ENCODE data around the gene PRKG2.

PRKG2 gene

DNA sequence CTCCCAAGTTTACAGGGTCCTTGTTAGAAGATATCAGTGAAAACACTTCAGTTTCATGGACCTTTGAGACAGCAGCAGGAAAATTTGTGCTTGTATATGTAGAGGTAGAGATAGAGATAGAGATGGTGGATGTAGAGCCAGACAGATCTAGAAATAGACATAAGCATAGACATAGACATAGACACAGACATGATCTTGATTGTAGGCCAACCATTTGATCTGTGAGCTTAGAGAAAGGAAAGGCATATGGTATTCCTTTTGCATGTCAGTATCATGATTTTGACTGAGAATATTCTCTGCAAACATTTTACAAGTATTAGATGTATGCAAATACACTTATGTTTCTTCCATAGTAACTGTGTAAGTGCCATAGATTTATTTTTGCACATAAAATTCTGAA, 65.0 kb downstream of the PRKG2 start:
- no peak for DNase-seq (ENCODE audit: low read depth)
- TF ChIP-seq, protein P1, sequence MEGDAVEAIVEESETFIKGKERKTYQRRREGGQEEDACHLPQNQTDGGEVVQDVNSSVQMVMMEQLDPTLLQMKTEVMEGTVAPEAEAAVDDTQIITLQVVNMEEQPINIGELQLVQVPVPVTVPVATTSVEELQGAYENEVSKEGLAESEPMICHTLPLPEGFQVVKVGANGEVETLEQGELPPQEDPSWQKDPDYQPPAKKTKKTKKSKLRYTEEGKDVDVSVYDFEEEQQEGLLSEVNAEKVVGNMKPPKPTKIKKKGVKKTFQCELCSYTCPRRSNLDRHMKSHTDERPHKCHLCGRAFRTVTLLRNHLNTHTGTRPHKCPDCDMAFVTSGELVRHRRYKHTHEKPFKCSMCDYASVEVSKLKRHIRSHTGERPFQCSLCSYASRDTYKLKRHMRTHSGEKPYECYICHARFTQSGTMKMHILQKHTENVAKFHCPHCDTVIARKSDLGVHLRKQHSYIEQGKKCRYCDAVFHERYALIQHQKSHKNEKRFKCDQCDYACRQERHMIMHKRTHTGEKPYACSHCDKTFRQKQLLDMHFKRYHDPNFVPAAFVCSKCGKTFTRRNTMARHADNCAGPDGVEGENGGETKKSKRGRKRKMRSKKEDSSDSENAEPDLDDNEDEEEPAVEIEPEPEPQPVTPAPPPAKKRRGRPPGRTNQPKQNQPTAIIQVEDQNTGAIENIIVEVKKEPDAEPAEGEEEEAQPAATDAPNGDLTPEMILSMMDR (IDR thresholded peaks at IDR 0.05; ENCODE audit: low read depth, low read length, missing control alignments) = no peak
- no peak overlapping the region for H3K4me3 ChIP-seq (ENCODE audit: low read depth, low read length)
- in situ Hi-C loops (cut with HindIII; ENCODE audit: low sequenced_read_pairs) = no loop called here

DNA sequence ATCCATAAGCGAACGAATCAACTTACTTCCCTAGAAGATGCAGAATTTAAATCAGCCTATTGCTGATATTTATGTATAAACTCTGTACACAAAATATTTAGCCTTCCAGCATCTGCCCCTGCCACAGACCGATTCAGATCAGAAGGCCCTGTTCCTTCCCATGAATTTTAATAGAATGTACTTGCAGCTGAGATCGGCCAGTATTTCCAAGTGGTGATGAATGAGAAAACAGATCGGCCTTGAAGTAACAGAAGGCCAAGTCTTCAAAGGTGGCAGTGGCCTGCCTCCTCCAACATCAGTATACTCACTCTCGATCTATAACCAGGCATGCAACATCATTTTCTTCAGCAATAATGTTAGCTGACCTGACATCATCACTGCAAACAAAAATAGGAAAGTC, 66.4 kb downstream of the PRKG2 start:
- H3K4me3 ChIP-seq (ENCODE audit: low read depth, low read length) = no peak overlapping the region
- in situ Hi-C loops (cut with HindIII; ENCODE audit: low sequenced_read_pairs) = no loop called here
- TF ChIP-seq, protein P1 (IDR thresholded peaks at IDR 0.05; ENCODE audit: low read depth, low read length, missing control alignments) = no peak
- no peak for DNase-seq (ENCODE audit: low read depth)

DNA sequence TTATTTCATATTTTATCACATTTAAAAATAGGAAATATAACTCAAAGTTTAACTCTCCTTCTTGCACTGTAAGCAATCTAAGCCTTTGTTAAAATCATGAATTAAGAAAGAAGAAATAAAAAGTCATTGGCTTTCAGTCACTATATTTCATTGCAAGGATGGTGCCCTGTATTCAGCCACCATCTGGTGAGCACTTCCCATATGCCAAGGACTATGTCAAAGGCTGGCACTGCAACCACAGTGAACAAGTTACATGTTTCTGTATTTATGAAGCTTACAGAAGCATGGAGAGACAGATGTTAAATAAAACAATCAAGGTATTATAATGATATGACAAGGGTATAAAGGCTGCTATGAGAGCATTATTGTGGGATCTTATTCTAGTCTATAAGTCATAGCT, 68.6 kb downstream of the PRKG2 start:
- H3K4me3 ChIP-seq (ENCODE audit: low read depth, low read length) = no peak overlapping the region
- TF ChIP-seq, protein P1 (IDR thresholded peaks at IDR 0.05; ENCODE audit: low read depth, low read length, missing control alignments) = no peak
- in situ Hi-C loops (cut with HindIII; ENCODE audit: low sequenced_read_pairs) = no loop called here
- DNase-seq (ENCODE audit: low read depth) = no peak

DNA sequence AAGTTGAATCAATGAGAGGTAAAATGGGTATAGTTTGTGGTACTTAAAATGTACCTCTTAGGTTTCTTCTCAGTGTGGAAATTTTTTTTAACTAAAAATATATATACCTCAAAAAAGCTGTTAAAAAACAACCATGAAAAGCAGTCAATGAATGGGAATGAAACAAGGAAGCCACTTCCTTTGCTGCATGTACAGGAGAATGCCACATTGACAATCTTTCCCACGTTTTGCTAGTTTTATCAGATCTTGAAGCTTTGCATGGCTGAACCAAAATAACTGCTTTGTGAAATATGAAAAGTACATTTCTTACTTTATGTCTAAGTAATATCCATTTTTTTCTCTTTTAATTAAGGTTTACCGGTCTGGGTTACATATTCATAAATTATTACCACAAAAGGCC, 71.8 kb downstream of the PRKG2 start:
- TF ChIP-seq, protein P1 (IDR thresholded peaks at IDR 0.05; ENCODE audit: low read depth, low read length, missing control alignments) = no peak
- in situ Hi-C loops (cut with HindIII; ENCODE audit: low sequenced_read_pairs) = no loop called here
- DNase-seq (ENCODE audit: low read depth) = no peak
- no peak overlapping the region for H3K4me3 ChIP-seq (ENCODE audit: low read depth, low read length)

DNA sequence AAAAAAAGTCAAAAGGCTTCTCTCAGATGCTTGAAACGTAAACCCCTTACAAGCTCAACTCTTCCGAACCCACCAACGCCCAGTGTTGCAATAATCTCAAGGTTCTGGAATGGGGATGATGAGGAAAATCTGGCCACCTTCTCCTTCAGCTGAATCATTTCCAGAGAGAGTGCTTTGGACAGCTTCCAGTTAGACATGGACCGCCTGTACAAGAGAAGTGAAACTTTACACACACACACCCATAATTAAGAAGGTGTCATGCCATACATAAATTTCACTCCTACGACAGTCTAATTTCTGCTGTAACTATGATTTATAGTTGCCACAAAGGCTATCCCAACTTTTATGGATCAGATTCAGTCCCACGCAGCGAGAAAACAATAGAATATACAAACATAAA, 72.3 kb downstream of the PRKG2 start:
- no peak for DNase-seq (ENCODE audit: low read depth)
- in situ Hi-C loops (cut with HindIII; ENCODE audit: low sequenced_read_pairs) = no loop called here
- TF ChIP-seq, protein P1 (IDR thresholded peaks at IDR 0.05; ENCODE audit: low read depth, low read length, missing control alignments) = no peak
- H3K4me3 ChIP-seq (ENCODE audit: low read depth, low read length) = no peak overlapping the region

DNA sequence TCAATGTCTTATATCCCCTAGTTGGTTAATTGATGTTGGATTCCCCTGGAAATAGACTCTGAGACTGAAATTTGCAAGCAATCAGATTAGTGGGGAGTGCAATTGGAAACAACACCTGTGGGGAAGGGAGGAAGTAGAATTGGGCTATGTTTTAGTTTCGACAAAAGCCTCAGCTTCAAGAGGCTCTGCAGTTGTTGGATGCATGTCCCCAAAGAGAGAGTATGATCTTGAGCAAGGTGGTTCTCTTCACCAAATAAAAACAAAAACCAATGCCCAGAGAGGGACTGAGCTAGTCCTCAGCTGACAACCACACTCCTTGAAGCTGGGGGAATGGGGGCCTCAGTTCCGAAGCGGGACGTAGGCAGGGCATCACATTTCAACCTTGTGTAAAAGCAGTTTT, 77.1 kb downstream of the PRKG2 start:
- TF ChIP-seq, protein P1 (IDR thresholded peaks at IDR 0.05; ENCODE audit: low read depth, low read length, missing control alignments) = no peak
- no peak overlapping the region for H3K4me3 ChIP-seq (ENCODE audit: low read depth, low read length)
- in situ Hi-C loops (cut with HindIII; ENCODE audit: low sequenced_read_pairs) = no loop called here
- no peak for DNase-seq (ENCODE audit: low read depth)

DNA sequence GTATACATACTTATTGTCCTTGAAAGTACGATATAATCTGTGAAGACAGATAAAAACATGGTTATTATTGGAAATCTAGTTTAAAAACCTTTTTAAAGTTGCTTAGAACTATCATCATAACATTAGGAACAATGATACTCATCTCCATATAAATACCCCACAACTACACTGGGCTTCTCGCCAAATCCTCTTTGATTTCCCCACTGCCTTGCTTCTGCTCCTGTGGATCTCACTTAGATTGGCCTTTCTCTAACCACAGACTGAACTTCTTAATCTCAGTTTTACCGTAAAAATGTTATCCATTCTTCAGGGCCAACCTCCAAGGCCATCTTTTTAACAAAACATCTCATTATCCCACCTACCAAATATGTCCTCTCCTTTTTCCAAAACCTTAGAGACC, 77.6 kb downstream of the PRKG2 start:
- in situ Hi-C loops (cut with HindIII; ENCODE audit: low sequenced_read_pairs) = no loop called here
- H3K4me3 ChIP-seq (ENCODE audit: low read depth, low read length) = no peak overlapping the region
- TF ChIP-seq, protein P1 (IDR thresholded peaks at IDR 0.05; ENCODE audit: low read depth, low read length, missing control alignments) = no peak
- peak; percentile 12 for DNase-seq (ENCODE audit: low read depth)

All from astrocyte of the cerebellum (primary cell).